SK-N-MC (cell line): ENCODE data around the gene SDC3.

Source experiments
- EZH2 ChIP-seq: fragments of 200-600 bp; sonication (generic); IDR thresholded peaks from one replicate; pipeline ENCODE4 v1.6.1; 2017; ENCODE audit warnings: antibody characterized with exemption
- FOXP2 ChIP-seq: optimal IDR thresholded peaks from 2 replicates; pipeline ENCODE3; 2011; ENCODE audit warnings: mild to moderate bottlenecking, moderate library complexity; ENCODE audit not compliant: insufficient read depth; ENCODE audit errors: extremely low read length, control extremely low read depth
- POLR2AphosphoS5 ChIP-seq: IDR thresholded peaks from 2 replicates; pipeline ENCODE4 v1.6.1; 2012; ENCODE audit warnings: mild to moderate bottlenecking, low read depth, low read length, borderline replicate concordance

GRCh38 chr1:30887485-30888315 is 20.9 kb downstream of the SDC3 start:
- TF ChIP-seq EZH2: no peak
- TF ChIP-seq POLR2AphosphoS5: no peak
- no peak for TF ChIP-seq FOXP2
